NCI-H146 treated with DMSO at 0.1 percent for 48 hours (cell line): ENCODE measurements around the gene IQCM.

Experiments
- DNase-seq: peaks from one replicate; lab custom pipeline; 2025; ENCODE audit not compliant: unreplicated experiment; lab: John Stamatoyannopoulos, UW

IQCM gene

DNA sequence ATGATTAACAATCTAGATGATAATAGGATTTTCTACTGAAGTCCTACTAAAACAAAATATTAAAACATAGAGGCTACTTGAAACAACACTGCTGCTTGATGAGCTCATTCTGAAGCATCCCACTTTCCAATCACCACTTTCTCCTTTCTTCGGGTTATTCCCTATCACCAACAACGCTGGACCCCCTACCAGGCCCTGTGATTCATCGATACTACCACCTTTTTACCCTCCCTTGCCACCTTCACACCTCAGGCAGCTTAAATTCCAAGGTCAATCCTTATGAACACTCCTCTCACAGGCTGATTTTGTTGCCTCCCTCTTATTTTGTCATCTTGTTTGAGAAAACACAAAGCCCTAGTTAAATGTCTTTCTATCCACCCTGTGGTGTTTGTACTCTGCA is 102.6 kb downstream of the IQCM start:
- no peak for DNase-seq

DNA sequence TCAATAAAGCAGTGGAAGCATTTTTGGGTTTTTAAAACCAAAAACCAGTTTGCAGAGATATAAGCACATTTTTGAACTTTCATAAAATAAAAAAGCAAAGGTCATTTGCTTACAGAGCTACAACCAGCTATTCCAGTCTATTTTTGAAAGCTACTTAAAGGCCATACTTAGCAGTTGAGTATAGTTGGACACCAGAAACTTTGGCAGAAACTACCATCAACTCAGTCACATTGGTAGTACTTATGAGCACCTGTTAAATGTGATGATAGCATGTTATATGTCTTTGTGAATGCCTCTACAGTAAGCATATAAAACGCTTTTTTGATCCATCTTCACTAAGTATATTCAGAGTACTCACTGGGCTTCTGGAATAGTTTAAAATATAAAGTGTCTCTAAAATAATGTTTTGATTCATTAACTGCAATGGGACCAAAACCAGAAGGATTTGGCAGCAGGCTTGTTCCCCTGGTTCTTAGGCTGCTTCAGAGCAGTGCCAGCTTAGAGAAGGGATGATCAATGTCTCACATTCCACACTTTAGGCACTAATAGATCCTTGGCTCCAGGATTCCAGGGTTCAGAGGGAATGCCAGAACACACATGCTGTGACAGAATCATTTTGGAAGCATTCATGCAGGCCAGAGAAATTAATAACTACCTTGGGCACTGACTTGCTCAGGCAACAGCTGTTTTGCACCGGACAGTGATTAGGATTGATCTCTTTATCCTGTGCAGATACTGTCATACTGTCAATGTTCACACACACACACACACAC is 103.9 kb downstream of the IQCM start:
- no peak for DNase-seq

DNA sequence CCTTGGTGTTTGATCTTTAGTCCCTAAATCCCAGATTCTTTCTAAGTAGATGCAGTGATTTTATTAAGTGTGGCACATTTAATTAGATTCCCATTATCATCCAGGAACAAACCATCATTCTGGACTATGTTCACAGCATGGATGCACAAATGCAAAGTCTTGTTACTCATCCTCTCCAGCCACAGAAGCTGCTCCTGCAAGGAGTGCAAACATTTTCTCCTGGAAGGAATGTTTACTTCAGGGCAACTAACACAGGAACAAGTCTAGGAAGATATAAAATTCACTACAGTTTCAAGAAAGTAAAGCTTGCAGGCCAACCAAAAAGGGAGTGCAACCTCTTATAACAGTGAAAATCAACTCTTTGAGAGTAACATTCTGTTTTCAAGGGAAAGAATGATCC is 106.0 kb downstream of the IQCM start:
- DNase-seq = no peak

DNA sequence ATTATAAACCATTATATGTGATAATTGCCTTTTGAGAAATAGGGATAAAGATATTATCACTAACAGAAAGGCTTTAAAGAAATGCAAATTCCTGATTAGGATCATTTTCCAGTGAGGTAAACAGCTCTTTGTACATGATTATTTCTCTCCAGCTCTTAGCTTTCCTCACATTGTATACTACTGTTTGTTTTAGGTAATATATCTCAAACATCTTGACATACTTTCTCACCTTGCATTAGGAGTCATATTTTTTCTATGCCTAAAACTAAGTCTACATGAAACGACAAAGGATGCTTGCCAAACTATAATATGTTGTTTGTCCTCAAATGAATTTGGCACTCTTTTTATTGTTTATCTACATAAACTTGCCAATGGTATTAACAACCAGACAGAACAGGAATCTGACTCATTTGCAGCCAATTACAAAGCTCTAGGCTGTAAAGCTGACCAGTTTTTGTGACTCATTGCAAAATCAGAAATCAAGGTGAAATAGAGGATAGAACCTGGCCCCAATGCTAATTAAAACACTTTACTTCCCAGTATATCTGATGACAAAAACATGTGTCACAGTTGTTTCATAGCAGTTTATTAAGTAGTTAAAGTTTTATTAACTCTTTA is 107.0 kb downstream of the IQCM start:
- DNase-seq = no peak

DNA sequence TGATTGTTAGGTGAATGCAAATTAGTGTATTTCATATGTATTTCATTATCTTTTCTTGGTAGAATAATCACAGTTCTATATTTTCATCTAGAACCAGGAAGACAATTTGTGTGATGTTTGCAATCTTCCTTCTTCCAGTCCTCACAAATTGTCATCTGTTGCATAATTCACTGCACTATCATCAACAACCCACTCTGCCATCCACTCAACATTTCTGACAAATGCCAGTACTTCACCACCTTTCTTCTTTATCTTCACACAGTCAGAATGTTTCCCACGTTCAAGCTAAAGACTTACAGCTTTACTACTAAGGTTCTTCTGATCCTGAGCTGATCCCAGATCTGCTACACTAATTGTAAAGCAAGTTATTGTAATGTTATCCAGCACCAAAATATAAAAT is 107.8 kb downstream of the IQCM start:
- DNase-seq = no peak

DNA sequence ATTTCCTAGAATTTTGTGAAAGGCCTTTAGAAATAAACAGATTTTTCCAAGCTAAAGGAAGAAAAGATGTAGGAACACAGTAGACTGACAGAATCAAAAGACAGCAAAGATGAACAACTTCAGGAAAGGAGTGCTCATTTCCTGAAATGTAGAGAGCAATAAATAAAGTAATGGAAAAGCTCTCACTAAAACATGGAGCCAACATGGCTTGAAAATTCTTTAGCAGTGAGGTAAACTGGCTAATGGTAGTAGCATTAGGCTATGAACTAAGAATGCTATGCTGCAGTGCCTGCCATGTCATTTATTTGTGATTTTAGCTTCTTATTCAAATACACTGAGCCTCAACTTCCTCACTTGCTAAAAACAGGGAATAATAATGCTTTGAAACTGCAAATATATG is 108.7 kb downstream of the IQCM start:
- DNase-seq = no peak

DNA sequence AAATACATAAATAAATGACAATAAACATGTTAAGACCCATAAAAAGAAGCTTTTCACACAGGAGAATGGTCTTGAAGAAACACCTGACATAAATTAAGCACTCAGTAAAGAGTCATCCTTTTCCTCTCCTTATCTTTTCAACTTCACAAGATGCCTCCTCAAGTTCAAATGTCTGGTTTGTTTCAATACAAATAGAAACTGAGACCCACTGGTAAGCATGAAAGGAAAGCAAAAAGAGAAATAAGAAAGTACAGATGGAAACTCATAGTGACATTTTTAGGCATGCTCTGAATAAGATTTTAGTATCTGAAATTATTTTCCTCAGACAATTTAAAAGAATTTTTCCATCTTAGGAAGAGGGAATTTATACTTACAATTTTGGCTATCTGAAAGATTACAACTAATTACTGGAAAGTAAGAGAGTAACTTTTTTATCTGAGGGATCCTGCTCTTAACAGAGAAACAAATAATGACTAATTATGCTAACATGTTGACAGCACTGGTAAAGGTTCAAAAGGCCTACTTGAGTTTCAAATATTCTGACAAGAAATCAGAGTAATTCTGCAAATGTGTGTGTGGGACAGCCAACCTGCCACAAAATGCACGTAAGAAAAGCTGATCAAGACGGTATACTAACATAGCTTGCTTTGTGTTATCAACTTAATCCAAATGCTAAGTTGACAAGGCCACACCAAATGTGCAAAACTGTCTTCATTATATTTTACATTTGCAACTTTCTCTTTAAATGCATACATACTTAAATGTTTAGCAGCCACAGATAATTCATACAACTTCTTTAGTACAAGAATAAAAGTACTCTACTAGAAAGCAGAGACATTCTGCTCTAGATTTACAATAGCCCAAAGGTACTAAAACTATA is 113.0 kb downstream of the IQCM start:
- no peak for DNase-seq

DNA sequence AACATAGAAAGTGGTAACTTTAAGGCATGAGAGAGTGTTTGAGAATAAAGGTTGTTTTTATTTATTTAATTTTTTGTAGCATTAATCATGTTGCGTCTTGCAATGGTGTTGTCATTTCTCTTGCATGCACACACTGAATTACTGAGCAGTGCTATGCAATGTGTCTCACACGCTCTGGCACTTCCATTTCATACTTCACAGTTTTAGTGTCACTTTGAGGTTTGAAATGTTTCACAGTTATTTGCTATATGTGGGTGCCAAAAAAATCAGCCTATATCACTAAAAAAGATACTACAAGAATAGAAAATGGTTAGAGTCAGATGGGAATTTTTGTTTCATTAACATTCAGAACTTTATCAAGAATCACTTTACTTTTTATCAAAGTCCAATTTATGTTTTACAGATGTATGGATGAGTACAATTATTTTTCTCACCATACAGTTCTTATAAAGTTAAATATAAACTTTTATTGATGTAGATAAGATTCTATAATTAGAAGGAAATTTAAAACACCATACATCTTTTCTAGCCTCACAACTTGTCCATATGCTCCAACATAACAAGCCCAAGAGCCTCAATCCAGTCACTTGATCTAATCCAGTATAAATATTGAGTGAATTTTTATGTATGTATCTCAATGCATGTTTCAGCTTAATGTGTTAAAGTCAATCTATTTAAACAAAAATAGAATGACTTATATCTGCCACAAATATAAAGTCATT is 114.0 kb downstream of the IQCM start:
- no peak for DNase-seq

DNA sequence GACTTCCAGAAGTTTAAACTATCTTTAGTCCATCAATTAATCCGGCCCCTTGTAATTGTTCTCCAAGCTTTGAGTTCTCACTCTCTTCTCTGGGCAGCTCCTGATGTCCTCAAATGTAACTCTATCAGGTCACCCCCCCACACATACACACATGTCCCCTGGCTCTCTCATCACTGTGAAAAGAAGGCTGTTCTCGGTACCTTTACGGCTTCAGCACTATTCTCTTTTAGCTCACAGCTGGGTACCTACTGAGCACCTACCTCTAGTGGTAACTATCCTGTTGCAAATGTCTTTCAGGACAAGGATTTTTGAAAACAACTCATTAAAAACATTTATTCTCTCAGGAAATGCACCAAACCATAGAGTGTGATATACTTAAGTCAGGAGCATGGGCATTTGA is 115.4 kb downstream of the IQCM start:
- no peak for DNase-seq

DNA sequence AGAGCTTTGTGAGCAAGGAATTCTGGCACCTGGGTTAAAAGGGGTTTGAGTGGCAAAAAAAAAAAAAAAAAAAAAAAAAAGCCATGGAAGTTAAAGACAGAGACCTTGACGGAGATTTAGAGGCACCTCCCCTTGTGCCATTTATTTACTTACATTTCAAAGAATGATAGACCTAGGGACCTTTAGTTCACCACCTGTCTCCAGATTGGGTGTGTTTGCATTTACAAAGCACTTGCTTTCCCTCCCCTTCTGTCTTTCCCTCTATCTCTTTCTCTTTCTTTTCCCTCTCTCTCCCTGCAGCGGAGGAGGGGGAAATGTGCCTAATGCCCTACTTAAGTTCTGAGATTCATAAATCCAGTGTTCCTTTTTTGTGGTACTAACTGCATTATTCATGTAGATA is 116.0 kb downstream of the IQCM start:
- no peak for DNase-seq

DNA sequence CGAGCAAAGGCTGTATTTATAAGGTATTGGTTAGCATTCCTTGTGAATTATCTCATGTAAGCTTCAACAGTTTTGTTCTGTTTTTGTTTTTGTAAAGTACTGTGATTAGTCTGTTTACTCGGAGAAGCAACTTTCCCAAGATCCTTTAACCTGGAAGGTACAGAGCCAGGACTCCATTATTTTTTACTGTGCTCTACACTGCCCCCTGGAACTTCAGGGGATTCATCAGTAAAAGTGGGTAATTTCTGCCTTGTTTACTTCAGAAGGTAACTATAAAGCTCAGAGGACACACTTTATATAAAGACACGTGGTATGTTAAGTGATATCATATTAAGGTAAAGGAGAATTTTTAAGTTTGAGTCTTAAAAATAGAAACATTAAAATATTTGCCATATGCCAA is 124.9 kb downstream of the IQCM start:
- no peak for DNase-seq

DNA sequence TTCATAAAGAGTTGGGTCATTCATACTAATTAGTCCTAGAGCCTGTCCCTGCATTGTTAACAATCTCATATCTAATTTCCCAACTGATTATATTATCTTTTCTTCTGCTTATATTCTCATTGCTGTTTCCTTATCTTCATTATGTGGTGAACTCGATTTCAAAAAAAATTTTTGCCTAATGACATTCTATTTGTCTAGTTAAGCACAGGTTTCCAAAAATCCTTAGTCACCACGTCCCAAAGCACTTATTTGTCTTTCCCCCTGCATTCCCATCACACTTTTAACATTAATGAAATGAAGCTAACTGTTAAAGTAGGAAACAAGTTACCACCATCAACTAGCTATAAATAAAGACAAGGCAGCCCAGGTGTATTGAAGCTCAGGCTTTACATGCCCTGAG is 131.1 kb downstream of the IQCM start:
- DNase-seq = no peak

DNA sequence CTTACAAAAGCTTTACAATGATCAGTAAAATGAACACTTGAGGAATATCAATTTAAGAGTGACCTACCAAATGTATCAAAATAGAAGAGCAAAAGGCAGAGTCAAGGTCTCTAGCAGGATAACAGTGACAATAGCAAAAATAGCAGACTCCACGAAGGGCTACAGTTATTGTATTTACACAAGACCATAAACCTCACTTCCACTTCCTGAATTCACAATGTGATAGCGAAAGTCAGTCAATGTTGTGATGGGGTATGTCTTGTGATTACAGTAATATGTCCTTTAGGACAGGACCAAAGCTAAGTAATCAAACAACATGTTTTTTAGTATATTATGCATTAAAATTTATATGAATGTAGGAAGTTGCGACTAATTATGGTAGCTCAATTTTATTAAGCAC is 139.6 kb downstream of the IQCM start:
- no peak for DNase-seq

DNA sequence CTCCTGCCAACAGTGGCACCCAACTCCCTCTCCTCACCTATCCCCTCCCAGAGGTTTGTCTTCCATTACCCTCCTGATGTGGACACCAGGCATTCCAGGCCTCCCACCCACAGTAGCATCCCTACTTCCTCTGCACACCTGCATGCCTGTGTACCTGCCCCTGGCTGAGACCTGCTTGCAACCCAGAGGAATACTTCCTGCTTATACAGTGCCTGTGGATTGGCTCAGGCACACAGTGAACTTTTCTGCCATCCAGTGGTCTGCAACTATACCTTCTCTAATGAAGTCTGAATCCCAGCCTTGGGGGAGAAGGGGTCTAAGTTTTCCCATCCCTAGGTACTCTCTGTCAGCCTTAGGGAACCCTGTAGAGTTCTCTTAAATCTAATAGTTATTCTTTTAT is 169.9 kb downstream of the IQCM start:
- DNase-seq = no peak

DNA sequence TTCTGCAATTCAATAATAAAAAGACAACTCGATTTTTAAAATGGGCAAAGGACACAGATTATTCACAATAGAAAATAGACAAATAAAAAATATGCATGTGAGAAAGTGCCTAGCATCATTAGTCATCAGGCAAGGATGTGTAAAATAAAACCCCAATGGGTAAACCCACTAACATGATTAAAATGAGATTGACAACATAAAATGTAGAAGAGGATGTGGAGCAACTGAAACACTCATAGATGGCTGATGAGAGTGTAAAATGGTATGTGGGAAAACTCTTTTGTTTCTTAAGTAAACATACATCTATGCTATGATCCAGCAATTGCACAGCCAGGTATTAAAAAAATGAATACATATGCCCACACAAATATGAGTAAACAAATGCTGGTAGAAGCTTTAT is 177.6 kb downstream of the IQCM start:
- DNase-seq = no peak

DNA sequence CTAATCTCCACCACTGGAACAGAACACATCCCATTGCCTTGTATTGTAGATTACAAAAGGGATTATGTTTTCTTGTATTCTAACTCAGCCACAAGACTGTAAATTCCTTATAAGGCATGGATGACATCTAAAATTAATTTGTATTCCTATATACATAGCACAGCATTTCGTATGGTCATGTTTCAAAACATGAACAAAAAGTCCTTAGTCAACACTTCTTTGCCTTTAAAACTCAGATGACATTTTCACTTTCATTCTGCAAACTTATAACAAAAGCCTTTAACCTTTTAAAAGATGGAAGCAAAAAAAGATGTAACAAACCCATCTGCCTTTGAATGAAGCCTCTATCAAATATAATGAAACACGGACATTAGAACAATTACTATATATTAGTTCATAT is 181.3 kb downstream of the IQCM start:
- DNase-seq = no peak

DNA sequence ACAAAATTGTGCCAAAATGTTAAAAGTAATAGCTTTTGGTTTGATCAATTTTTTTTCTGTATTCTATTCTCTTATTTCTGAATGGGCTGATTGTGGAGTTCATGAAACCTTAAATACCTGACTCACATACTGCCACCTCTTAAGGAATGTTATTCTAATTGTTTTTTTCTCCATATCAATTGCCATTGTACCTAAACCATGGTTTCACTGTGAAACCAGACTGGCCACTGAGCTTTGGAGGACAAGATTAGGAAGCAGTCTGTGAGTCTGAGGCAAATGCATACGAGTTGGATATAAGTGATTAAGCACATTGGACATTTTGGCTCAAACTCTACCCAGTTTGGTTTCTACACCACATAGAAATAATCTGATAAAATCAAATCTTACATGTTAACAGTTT is 184.0 kb downstream of the IQCM start:
- DNase-seq = no peak

DNA sequence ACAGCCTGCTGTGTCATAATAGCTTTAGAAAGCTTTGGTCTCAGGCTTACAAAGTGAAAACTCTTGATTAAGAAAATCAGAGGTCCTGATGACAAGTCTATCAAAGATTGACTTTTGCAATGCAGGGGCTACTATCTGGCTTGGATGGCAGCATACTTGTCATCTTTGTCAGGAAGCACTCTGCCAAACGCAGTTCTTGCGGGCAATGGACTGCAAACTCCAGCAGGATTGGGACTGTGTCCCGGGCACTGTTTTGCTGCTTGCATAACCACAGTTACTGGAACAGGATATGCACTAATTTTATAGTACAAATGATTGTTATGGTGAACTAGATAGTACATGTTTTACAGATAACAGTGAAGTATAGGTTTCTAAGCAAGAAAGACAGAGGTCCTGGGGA is 185.6 kb downstream of the IQCM start:
- DNase-seq = no peak

DNA sequence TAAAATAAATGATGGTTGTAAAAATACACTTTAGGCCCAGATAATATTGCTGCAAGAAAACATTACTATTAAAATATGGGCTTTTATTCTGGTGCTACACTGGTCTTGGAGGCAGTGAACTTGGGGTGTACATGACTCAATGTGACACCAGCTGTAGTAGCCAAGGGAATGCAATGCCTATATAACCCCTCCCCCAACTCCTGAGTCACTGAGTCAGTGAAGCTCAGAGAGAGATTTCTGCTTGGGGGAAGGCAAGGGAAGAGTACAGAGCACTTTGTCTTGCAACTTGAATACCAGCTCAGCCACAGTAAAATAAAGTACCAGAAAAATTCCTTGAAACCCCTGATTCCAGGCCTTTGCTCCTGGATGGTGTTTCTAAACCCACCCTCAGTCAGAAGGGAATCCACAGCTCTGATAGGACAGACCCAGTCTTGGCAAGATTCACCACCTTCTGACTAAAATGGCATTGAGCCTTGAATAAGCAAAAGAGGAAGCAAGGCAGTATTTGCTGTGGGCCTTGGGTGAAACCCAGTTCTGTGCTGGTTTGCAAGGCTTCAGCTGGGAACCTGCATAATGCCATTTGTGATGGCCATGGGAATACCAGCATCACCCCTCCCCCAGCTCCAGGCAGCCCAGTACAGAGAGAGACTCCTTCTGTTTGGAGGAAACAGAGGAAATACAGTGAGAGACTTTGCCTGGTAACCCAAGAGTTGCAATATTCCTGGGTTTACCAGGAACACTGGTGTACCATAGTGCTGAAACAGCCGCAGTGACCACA is 209.9 kb downstream of the IQCM start:
- no peak for DNase-seq

DNA sequence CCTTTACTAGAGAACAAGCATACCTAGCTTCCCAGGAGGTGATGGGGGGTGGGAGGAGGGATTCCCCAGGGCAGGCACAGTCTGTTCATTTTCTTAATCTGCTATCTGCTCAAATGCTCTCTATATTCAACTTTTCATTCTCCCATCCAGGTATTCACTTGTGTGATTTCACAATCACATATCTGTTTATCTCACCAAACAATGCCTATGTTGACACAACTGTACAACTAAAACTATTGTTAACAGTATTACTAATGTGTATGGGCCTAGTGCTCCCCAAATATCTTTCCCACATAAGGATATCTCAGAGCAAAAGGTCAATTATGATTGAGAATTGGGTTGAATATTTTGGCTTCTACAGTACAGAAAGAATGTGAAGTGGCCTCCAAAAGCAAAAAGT is 210.8 kb downstream of the IQCM start:
- DNase-seq = no peak

DNA sequence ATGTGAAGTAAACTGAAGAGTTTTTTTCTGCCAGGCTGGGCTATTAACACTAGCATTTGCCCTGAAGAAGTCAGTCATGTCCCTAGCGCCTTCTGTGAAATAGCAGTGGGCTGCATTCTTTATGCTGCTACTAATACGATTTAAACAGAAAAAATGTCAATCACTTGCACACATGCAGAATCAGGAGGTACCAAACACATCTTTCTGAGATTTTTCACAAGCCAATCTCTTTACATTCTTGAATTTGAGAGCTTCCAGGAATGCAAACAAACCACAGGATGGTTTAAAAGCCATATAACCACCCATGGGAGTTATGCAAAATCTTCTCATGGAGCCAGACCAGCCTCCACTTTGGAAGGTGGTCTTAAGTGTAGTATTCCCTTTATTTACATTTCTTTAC is 220.1 kb downstream of the IQCM start:
- no peak for DNase-seq
